SU-DHL-6 (cell line): ENCODE measurements around the gene CFAP69.

Experiments used
- H2AFZ ChIP-seq: fragments of 200-600 bp; sonication (generic); 2 replicates; pipeline ENCODE4 v1.6.1; 2014; ENCODE audit warnings: low read depth, mild to moderate bottlenecking, moderate library complexity, mixed read lengths, antibody characterized with exemption, low read length; ENCODE audit not compliant: severe bottlenecking
- H3F3A ChIP-seq: fragments of 200-600 bp; shearing (Covaris generic); 2 replicates; pipeline ENCODE4 v1.6.0; 2016; ENCODE audit warnings: antibody characterized with exemption, mild to moderate bottlenecking; ENCODE audit not compliant: insufficient read depth
- H3K27ac ChIP-seq: fragments of 200-600 bp; sonication (generic); 2 replicates; pipeline ENCODE4 v1.5.1; 2016; ENCODE audit warnings: low read depth, mild to moderate bottlenecking, low read length, moderate library complexity, mixed read lengths
- H3K27me3 ChIP-seq: fragments of 200-600 bp; sonication (generic), shearing (Covaris generic); 2 replicates; pipeline ENCODE4 v1.6.0; 2014; ENCODE audit warnings: mild to moderate bottlenecking, low read length
- H3K36me3 ChIP-seq: fragments of 200-600 bp; sonication (generic); 2 replicates; pipeline ENCODE4 v1.6.1; 2014; ENCODE audit warnings: mild to moderate bottlenecking, low read length, mixed read lengths
- H3K4me2 ChIP-seq: fragments of 300-600, 200-600 bp; shearing (Covaris generic), sonication (generic); 2 replicates; pipeline ENCODE4 v1.6.0; 2014; ENCODE audit warnings: low read length, low read depth, mild to moderate bottlenecking; ENCODE audit not compliant: poor library complexity, severe bottlenecking
- H3K4me3 ChIP-seq: fragments of 200-600 bp; sonication (generic); 2 replicates; pipeline ENCODE4 v1.5.1; 2014; ENCODE audit warnings: antibody characterized with exemption, low read length, mild to moderate bottlenecking, mixed read lengths; ENCODE audit not compliant: insufficient read depth, poor library complexity, severe bottlenecking
- H3K79me2 ChIP-seq: fragments of 200-600 bp; sonication (generic); 2 replicates; pipeline ENCODE4 v1.6.1; 2014; ENCODE audit warnings: mild to moderate bottlenecking, low read length, moderate library complexity; ENCODE audit not compliant: insufficient read depth
- H3K9ac ChIP-seq: fragments of 200-600 bp; sonication (generic); 2 replicates; pipeline ENCODE4 v1.7.0; 2014; ENCODE audit warnings: mild to moderate bottlenecking, low read length
- H3K9me2 ChIP-seq: fragments of 200-600 bp; sonication (generic); replicated peaks from 2 replicates; pipeline ENCODE4 v1.6.1; 2014; ENCODE audit warnings: low read length; ENCODE audit not compliant: insufficient read depth
- H3K9me3 ChIP-seq: fragments of 200-600 bp; sonication (generic); 2 replicates; pipeline ENCODE4 v1.6.1; 2014; ENCODE audit warnings: low read length, mixed read lengths; ENCODE audit not compliant: insufficient read depth
- H4K20me1 ChIP-seq: fragments of 200-600 bp; sonication (generic); 2 replicates; pipeline ENCODE4 v1.6.1; 2014; ENCODE audit warnings: low read depth, mild to moderate bottlenecking, antibody characterized with exemption, low read length, moderate library complexity, mixed read lengths
- CTCF ChIP-seq: fragments of 200-600 bp; sonication (generic); IDR thresholded peaks from one replicate; pipeline ENCODE4 v1.5.1; 2017; ENCODE audit warnings: antibody characterized with exemption, mild to moderate bottlenecking, low read length, moderate library complexity; ENCODE audit not compliant: insufficient read depth, poor library complexity, severe bottlenecking
- EZH2phosphoT487 ChIP-seq: fragments of 200-600 bp; sonication (generic), shearing (Covaris generic); conservative IDR thresholded peaks from 2 replicates; pipeline ENCODE4 v1.6.1; 2018; ENCODE audit warnings: mild to moderate bottlenecking, antibody characterized with exemption, low read length, moderate library complexity, mixed read lengths

The CFAP69 gene

GRCh38 chr7:90227259-90227658 lies 17.7 kb upstream of the CFAP69 start:
- Histone ChIP-seq H3K79me2 (no peaks in the 10 kb centered on the region), H3K27ac (no peak overlapping the region), H3K9me2 (no peaks in the 10 kb centered on the region), H3K9me3 (no peaks in the 10 kb centered on the region), H3K4me2 (no peak overlapping the region), H3K4me3 (no peak overlapping the region), H3K36me3 (no peaks in the 10 kb centered on the region), H3K9ac (no peak overlapping the region), H4K20me1 (no peaks in the 10 kb centered on the region), H2AFZ (no peak overlapping the region), H3F3A (no peaks in the 10 kb centered on the region), H3K27me3 (no peaks in the 10 kb centered on the region; the same call in 1 of the 2 replicates)
- TF ChIP-seq EZH2phosphoT487 (no peak), CTCF (no peak)

GRCh38 chr7:90229682-90230081 lies 15.3 kb upstream of the CFAP69 start:
- no peaks in the 10 kb centered on the region; the same call in 1 of the 2 replicates for H3K27me3 ChIP-seq
- H3K4me3 ChIP-seq: no peak overlapping the region
- TF ChIP-seq CTCF (no peak), EZH2phosphoT487 (no peak)
- no peak overlapping the region for H3K9ac ChIP-seq
- no peaks in the 10 kb centered on the region for H3F3A ChIP-seq
- H2AFZ ChIP-seq: no peak overlapping the region
- H3K27ac ChIP-seq: no peak overlapping the region
- no peaks in the 10 kb centered on the region for H3K9me2 ChIP-seq
- no peaks in the 10 kb centered on the region for H3K36me3 ChIP-seq
- no peaks in the 10 kb centered on the region for H4K20me1 ChIP-seq
- H3K79me2 ChIP-seq: no peaks in the 10 kb centered on the region
- H3K9me3 ChIP-seq: no peaks in the 10 kb centered on the region
- no peak overlapping the region for H3K4me2 ChIP-seq

GRCh38 chr7:90230834-90231233 lies 14.1 kb upstream of the CFAP69 start:
- H3K36me3 ChIP-seq: no peaks in the 10 kb centered on the region
- H2AFZ ChIP-seq: no peak overlapping the region
- TF ChIP-seq CTCF (no peak), EZH2phosphoT487 (no peak)
- no peaks in the 10 kb centered on the region for H3K9me2 ChIP-seq
- no peak overlapping the region for H3K4me3 ChIP-seq
- no peak overlapping the region for H3K9ac ChIP-seq
- H3K27me3 ChIP-seq: no peaks in the 10 kb centered on the region; the same call in 1 of the 2 replicates
- no peaks in the 10 kb centered on the region for H3F3A ChIP-seq
- no peak overlapping the region for H3K27ac ChIP-seq
- no peaks in the 10 kb centered on the region for H3K9me3 ChIP-seq
- no peaks in the 10 kb centered on the region for H3K79me2 ChIP-seq
- H3K4me2 ChIP-seq: no peak overlapping the region
- no peaks in the 10 kb centered on the region for H4K20me1 ChIP-seq

- Histone ChIP-seq H3K4me3 (no peak overlapping the region), H3F3A (no peaks in the 10 kb centered on the region), H3K79me2 (no peaks in the 10 kb centered on the region), H3K4me2 (no peak overlapping the region), H3K27ac (no peak overlapping the region), H3K9me3 (no peaks in the 10 kb centered on the region), H2AFZ (no peak overlapping the region), H3K9me2 (no peaks in the 10 kb centered on the region), H4K20me1 (no peaks in the 10 kb centered on the region), H3K36me3 (no peaks in the 10 kb centered on the region), H3K9ac (no peak overlapping the region), H3K27me3 (no peaks in the 10 kb centered on the region; the same call in 1 of the 2 replicates)
- TF ChIP-seq CTCF: no peak
- TF ChIP-seq EZH2phosphoT487: no peak
Measured at GRCh38 chr7:90231304-90231703, 13.7 kb upstream of the CFAP69 start.
